BE2C (cell line): Measurements from ENCODE around the gene RGS19.

Experiments used
- DNase-seq: peaks from one replicate; pipeline ENCODE4 v3.0.0-alpha.2; 2020
- H3K27me3 ChIP-seq: fragments of 250-450 bp; sonication (Bioruptor Pico); 2 replicates; pipeline ENCODE4 v1.5.1; 2020; ENCODE audit warnings: mild to moderate bottlenecking
- H3K36me3 ChIP-seq: fragments of 250-450 bp; sonication (Bioruptor Pico); 2 replicates; pipeline ENCODE4 v1.5.1; 2020; ENCODE audit warnings: mild to moderate bottlenecking
- H3K4me1 ChIP-seq: fragments of 250-450 bp; sonication (Bioruptor Pico); 2 replicates; pipeline ENCODE4 v1.5.1; 2020
- H3K4me3 ChIP-seq: 2 replicates; pipeline ENCODE4 v1.5.1; 2011; ENCODE audit warnings: low read depth, low read length
- H3K9me3 ChIP-seq: fragments of 250-450 bp; sonication (Bioruptor Pico); 2 replicates; pipeline ENCODE4 v1.5.1; 2020
- TF ChIP-seq, protein P1 (sequence below): IDR thresholded peaks from 2 replicates; pipeline ENCODE4 v1.5.1; 2012; ENCODE audit warnings: mild to moderate bottlenecking, low read depth, low read length

Gene RGS19

GRCh38 chr20:64069209-64069613, 10.1 kb downstream of the RGS19 start:
- TF ChIP-seq, protein P1, sequence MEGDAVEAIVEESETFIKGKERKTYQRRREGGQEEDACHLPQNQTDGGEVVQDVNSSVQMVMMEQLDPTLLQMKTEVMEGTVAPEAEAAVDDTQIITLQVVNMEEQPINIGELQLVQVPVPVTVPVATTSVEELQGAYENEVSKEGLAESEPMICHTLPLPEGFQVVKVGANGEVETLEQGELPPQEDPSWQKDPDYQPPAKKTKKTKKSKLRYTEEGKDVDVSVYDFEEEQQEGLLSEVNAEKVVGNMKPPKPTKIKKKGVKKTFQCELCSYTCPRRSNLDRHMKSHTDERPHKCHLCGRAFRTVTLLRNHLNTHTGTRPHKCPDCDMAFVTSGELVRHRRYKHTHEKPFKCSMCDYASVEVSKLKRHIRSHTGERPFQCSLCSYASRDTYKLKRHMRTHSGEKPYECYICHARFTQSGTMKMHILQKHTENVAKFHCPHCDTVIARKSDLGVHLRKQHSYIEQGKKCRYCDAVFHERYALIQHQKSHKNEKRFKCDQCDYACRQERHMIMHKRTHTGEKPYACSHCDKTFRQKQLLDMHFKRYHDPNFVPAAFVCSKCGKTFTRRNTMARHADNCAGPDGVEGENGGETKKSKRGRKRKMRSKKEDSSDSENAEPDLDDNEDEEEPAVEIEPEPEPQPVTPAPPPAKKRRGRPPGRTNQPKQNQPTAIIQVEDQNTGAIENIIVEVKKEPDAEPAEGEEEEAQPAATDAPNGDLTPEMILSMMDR = no peak
- Histone ChIP-seq H3K36me3 (no peaks in the 10 kb centered on the region; the same call in 1 of the 2 replicates), H3K9me3 (no peaks in the 10 kb centered on the region), H3K27me3 (no peaks in the 10 kb centered on the region), H3K4me1 (peaks cover 6% of the 10 kb centered on the region; the same call in 1 of the 2 replicates), H3K4me3 (no peak overlapping the region)
- DNase-seq = no peak

DNA sequence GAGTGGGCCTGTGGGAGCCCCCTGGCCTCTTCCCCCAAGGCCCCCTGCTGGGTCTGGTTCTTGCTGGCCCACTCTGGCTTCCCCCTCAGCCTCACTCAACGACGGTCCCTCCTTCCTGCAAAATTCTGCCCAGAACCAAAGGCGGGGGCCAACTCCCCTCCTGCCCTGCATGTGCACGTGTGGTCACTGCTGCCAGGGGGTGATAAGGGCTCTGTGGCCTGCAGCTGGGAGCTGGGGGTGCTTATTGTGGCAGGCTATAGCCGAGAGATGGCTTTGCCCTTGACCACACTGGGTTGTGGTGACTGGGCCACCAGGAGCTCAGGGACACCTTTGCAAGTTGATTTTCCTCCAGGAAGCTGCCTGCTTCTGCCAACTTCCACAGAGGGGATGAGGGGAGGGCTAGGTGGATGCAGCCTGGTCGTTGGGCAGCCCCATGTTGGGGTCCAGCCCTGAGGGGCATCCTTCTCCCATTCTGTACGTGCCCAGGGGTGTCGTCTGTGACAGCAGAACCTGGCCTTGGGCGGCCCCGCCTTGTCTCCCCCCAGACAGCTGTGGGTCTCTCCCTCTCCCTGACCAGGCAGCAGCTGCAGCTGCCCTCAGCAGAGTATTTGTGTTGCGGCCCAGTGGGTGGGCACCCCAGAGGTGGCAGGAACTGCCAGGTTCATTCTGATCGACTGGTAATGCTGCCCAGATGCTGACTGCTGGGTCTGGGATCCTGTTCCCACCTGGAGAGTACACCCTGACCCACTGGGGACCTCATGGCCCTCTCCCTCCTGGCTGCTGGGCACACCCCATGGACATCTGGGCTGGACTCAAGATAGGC, 10.7 kb downstream of the RGS19 start:
- DNase-seq = no peak
- no peak overlapping the region for H3K4me3 ChIP-seq

GRCh38 chr20:64067733-64068307, 11.5 kb downstream of the RGS19 start:
- Histone ChIP-seq H3K9me3 (no peaks in the 10 kb centered on the region), H3K36me3 (no peaks in the 10 kb centered on the region; the same call in 1 of the 2 replicates), H3K4me3 (no peak overlapping the region), H3K27me3 (no peaks in the 10 kb centered on the region), H3K4me1 (peaks cover 9% of the 10 kb centered on the region)
- no peak for DNase-seq
- TF ChIP-seq, protein P1 = no peak

More for the DNA sequence above, 10.7 kb downstream of the RGS19 start:
- TF ChIP-seq, protein P1 = no peak
- Histone ChIP-seq H3K4me1 (peaks cover 9% of the 10 kb centered on the region), H3K36me3 (no peaks in the 10 kb centered on the region; the same call in 1 of the 2 replicates), H3K27me3 (no peaks in the 10 kb centered on the region), H3K9me3 (no peaks in the 10 kb centered on the region)

GRCh38 chr20:64067005-64067632, 12.2 kb downstream of the RGS19 start:
- no peaks in the 10 kb centered on the region for H3K9me3 ChIP-seq
- H3K36me3 ChIP-seq = no peaks in the 10 kb centered on the region; the same call in 1 of the 2 replicates
- H3K4me3 ChIP-seq = no peak overlapping the region
- TF ChIP-seq, protein P1 = no peak
- H3K27me3 ChIP-seq = no peaks in the 10 kb centered on the region
- H3K4me1 ChIP-seq = peaks cover 14% of the 10 kb centered on the region
- no peak for DNase-seq

DNA sequence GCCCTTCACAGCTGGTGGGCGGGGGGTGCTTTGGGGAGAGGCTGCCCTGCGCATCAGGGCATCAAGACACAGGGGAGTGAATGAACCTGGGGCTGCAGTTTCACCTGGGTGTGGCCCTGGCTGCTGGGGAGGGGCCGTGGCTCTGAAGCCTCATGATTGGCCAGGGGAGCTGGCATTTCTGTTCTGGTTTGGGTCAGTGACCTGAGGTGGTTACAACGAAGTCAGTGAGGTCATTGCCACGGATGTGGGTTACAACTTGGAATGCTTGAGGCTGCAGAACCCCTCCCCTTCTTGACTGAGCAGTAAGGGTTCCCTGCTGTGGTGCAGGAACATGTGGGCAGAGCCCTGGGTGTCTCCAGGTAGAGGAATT, 13.4 kb downstream of the RGS19 start:
- H3K4me1 ChIP-seq = peaks cover 14% of the 10 kb centered on the region
- no peaks in the 10 kb centered on the region for H3K27me3 ChIP-seq
- H3K36me3 ChIP-seq = no peaks in the 10 kb centered on the region
- no peaks in the 10 kb centered on the region for H3K9me3 ChIP-seq
- TF ChIP-seq, protein P1 = no peak
- DNase-seq = no peak
- no peak overlapping the region for H3K4me3 ChIP-seq
